SK-N-MC (cell line): ENCODE results near the gene GGACT.

Experiments used
- DNase-seq: peaks from one replicate; pipeline ENCODE4 v3.0.0-alpha.2; 2011; ENCODE audit warnings: low read depth, low spot score
- H3K27ac ChIP-seq: fragments of 200-600 bp; sonication (generic); 2 replicates; pipeline ENCODE4 v1.5.1; 2016; ENCODE audit warnings: mixed run types
- H3K36me3 ChIP-seq: fragments of 200-600 bp; sonication (generic); 2 replicates; pipeline ENCODE4 v1.6.1; 2017; ENCODE audit warnings: antibody characterized with exemption, low read length, mixed read lengths; ENCODE audit not compliant: insufficient read depth
- H3K4me3 ChIP-seq: fragments of 200-600 bp; sonication (generic); 2 replicates; pipeline ENCODE4 v1.5.1; 2016
- H3K9ac ChIP-seq: fragments of 200-600 bp; sonication (generic); 2 replicates; pipeline ENCODE4 v1.8.0; 2017; ENCODE audit warnings: mixed run types, mixed read lengths; ENCODE audit not compliant: insufficient read length
- H3K9me3 ChIP-seq: fragments of 200-600 bp; sonication (generic); 2 replicates; pipeline ENCODE4 v1.6.1; 2017; ENCODE audit warnings: low read depth, mild to moderate bottlenecking, antibody characterized with exemption, low read length, moderate library complexity, mixed read lengths
- EZH2 ChIP-seq: fragments of 200-600 bp; sonication (generic); IDR thresholded peaks from one replicate; pipeline ENCODE4 v1.6.1; 2017; ENCODE audit warnings: antibody characterized with exemption
- FOXP2 ChIP-seq: optimal IDR thresholded peaks from 2 replicates; pipeline ENCODE3; 2011; ENCODE audit warnings: mild to moderate bottlenecking, moderate library complexity; ENCODE audit not compliant: insufficient read depth; ENCODE audit errors: extremely low read length, control extremely low read depth
- POLR2AphosphoS5 ChIP-seq: IDR thresholded peaks from 2 replicates; pipeline ENCODE4 v1.6.1; 2012; ENCODE audit warnings: mild to moderate bottlenecking, low read depth, low read length, borderline replicate concordance

Gene GGACT

DNA sequence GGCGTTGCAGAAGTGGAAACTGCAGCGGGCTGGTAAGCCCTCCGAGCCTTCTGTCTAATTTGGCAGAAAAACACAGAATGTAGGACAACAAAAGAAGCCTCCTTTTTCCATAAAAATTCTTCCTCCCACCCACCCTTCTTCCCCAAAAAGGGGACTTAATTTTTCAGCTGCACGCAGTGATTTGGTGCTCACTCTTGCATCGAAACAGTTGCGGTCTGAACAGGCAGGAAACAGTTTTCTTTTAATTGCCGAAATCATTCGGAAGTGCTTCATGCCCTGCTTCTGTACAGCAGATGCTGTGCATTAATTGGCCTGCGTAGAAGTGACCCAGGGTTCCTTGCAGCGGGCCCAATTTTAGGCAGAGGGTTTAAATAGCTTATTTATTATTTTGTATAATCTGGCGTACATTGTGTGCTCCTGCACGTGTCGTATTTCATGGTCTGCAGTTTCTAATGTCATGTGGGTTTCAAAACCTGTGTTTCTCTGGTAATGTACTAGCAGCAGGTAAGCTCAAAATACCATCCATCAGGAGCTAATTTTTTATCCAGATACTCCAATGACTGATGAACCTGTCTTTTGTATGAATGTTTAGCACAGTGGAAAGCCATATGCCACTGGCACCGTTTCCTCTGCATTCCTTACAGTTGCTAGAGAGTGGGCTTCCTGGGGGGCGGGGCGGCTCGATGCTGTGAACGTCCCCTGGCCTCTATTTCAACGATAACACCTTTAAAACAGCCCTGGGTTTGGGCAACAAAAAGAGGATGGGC lies 66.6 kb downstream of the GGACT start:
- DNase-seq, result no peak
- Histone ChIP-seq H3K36me3 (no peaks in the 10 kb centered on the region; the same call in 1 of the 2 replicates), H3K4me3 (peak overlapping the region; percentile 70), H3K9me3 (no peaks in the 10 kb centered on the region), H3K9ac (peak overlapping the region; percentile 56), H3K27ac (peak overlapping the region; percentile 94)
- TF ChIP-seq FOXP2, result no peak
- peak; percentile 60 for TF ChIP-seq POLR2AphosphoS5
- no peak for TF ChIP-seq EZH2

DNA sequence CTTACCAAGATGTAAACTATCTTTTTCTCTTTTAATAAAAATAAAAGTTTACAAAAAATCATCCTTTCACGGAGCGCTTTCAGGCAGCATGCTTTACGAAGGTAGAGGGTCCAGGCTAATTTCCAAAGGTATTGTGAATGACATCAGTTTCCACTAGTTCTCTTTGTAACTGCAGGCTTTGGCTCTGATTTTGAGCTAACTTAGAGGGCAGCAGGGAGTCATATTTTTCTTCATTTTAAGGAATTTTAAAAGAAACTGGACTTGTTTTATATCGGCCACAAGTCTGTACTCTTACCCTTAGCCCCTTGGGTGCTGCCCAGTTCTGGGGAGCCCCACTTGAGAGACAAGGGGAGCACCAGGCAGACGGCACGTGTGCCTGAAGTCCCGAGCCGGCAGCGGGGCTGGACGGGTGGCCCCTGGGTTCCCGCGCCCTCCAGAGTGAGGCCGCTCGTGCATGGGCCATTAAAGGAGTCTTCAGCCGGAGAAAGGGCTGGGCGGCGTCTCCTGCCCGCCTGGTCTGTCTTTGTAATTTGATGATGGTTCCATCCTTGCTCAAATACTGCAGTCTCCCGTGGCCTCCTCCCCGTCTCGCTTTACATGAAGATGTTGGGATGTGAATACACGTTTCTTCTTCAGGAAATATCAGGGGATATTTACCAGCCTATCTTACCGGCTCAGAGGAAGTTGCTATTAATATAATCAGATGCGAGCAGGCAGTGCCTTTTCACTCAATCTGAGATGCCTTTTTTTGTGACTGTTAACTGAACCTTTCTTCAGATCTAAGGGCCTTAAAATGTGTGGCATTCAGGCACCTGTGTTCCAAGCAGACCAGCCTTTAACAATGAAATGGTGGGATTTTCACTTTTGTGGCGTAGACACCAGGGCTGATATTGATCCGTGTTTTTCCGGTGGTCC lies 67.4 kb downstream of the GGACT start:
- Histone ChIP-seq H3K9ac (peak overlapping the region; percentile 56), H3K27ac (peak overlapping the region; percentile 94)

DNA sequence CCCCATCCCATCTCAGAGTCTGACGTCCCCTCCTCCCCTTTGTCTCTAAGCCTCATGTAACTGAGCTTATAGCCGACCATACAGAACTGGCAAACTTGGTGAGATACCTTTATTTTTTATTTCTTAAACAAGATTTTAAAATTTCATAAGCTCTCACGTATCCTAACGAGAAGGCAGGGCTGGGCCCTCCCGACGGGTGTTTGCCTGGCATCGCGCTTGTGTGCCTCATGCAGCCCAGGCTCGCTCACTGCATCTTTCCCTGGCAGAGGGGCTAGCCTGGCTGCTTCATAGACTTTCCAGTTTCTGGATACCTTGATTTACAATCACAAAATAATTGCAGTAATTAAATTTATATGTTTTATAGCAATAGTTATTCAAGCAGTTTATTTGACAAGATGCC lies 69.0 kb downstream of the GGACT start:
- no peaks in the 10 kb centered on the region for H3K9me3 ChIP-seq
- no peaks in the 10 kb centered on the region; the same call in 1 of the 2 replicates for H3K36me3 ChIP-seq
- H3K27ac ChIP-seq, result peak overlapping the region; percentile 96
- TF ChIP-seq EZH2, result no peak
- no peak for TF ChIP-seq FOXP2
- no peak for TF ChIP-seq POLR2AphosphoS5
- H3K9ac ChIP-seq, result no peak overlapping the region
- no peak for DNase-seq
- no peak overlapping the region for H3K4me3 ChIP-seq

More for the DNA sequence above, 67.4 kb downstream of the GGACT start:
- Histone ChIP-seq H3K36me3 (no peaks in the 10 kb centered on the region; the same call in 1 of the 2 replicates), H3K9me3 (no peaks in the 10 kb centered on the region), H3K4me3 (peak overlapping the region; percentile 70)
- DNase-seq, result no peak
- no peak for TF ChIP-seq EZH2
- no peak for TF ChIP-seq POLR2AphosphoS5
- no peak for TF ChIP-seq FOXP2

DNA sequence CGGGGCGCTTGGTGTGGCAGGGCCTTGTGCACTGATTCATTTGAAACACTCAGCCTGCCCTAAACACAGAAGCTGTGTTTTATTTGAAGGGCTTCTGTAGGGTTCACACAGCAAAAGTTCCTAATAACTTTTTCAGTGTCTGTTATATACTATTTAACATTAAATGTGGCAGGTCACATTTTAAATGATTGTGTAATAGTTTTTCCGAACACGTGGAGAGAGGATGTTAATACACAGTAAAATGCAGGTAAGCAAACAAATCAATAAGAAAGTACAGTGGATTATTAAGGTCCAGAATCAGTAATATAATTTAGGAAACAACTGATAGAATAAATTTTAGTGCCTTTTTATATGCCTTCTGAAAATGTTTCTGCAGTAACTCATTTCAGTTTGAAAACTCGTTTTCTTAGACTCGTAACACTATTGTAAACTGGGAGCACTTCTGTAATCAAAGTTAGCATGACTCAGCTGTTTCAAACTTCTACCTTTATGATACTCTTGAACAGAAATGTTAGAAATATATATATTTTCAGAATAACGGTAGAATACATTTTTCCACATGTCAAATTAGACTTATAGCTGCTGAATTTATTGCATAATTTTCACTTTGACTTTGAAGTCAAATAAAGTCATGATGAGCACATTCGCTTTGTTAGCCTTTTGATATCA lies 70.1 kb downstream of the GGACT start:
- DNase-seq, result no peak
- peak overlapping the region; percentile 50 for H3K9ac ChIP-seq
- no peaks in the 10 kb centered on the region for H3K9me3 ChIP-seq
- peak overlapping the region; percentile 96 for H3K27ac ChIP-seq
- no peak for TF ChIP-seq FOXP2
- TF ChIP-seq EZH2, result no peak
- TF ChIP-seq POLR2AphosphoS5, result no peak
- H3K4me3 ChIP-seq, result no peak overlapping the region
- no peaks in the 10 kb centered on the region; the same call in 1 of the 2 replicates for H3K36me3 ChIP-seq

DNA sequence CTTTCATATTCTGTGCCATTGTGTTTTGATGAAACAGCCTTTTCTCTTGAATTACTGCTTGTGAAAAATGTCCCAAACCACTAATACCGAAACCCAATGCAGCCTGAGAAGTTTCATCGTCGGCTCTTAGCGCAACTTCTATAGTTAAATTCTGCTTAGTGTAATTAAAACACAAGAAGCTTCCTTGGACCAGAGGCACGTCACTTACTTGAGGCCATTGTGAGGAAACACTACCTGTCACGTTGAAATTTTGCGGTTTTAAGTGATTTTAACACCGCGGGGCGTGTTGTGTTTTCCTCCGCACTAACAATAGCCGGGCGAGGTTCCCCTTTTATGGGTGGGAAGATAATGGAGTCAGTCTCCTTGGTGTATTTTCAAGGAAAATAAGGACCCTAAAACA lies 70.9 kb downstream of the GGACT start:
- no peak for DNase-seq
- Histone ChIP-seq H3K4me3 (no peak overlapping the region), H3K9ac (peak overlapping the region; percentile 50), H3K36me3 (no peaks in the 10 kb centered on the region; the same call in 1 of the 2 replicates), H3K27ac (peak overlapping the region; percentile 96), H3K9me3 (no peaks in the 10 kb centered on the region)
- TF ChIP-seq POLR2AphosphoS5 (no peak), EZH2 (no peak), FOXP2 (no peak)

DNA sequence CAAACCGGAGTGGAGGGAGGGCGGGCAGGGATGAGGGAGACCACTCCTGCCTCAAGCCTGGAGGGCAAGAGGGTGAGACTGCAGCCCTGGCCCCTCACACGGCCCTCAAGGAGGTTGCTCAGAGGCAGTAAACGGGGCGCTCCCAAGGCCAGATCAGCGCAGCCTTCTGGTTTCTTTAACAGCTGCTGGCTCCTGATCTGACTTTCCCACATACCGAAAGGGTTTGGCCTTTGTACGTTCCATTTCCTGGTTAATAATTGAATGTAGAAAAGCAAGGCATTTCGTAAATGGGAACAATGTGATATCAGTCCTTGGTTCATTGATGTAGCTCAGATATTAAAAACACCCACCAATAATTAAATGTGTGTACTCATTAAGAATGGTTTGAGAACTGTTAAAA lies 71.5 kb downstream of the GGACT start:
- no peak for TF ChIP-seq FOXP2
- H3K36me3 ChIP-seq, result no peaks in the 10 kb centered on the region; the same call in 1 of the 2 replicates
- H3K4me3 ChIP-seq, result no peak overlapping the region
- H3K9me3 ChIP-seq, result no peaks in the 10 kb centered on the region
- H3K9ac ChIP-seq, result no peak overlapping the region
- no peak for DNase-seq
- peak overlapping the region; percentile 96 for H3K27ac ChIP-seq

DNA sequence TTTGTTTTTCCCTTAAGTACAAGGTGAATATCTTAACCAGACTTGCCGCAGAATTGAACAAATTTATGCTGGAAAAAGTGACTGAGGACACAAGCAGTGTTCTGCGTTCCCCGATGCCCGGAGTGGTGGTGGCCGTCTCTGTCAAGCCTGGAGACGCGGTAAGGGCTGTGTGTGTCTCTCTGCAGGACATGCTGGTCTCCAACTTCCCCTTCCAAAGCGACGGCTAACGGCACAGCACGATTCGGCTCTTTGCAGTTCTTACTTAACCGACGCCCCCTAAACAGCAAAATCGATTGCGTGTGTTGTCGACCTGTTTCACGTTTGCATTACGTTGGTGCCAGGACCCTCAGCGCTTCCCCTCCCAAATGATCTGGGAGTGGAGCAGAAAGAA lies 73.2 kb downstream of the GGACT start:
- peak overlapping the region; percentile 96 for H3K27ac ChIP-seq
- DNase-seq, result no peak
- no peak overlapping the region for H3K4me3 ChIP-seq
- H3K9ac ChIP-seq, result peak overlapping the region; percentile 48
- H3K9me3 ChIP-seq, result no peaks in the 10 kb centered on the region
- no peak for TF ChIP-seq FOXP2
- no peak for TF ChIP-seq EZH2
- no peak for TF ChIP-seq POLR2AphosphoS5
- no peaks in the 10 kb centered on the region; the same call in 1 of the 2 replicates for H3K36me3 ChIP-seq
